Endothelial cell (in vitro differentiated cells): ENCODE data around the gene TPM3. TPM values are rescaled to one million over a fixed set of nuclear protein-coding genes. Genes with fewer than 3 reads are reported as not detected.

Experiments
- DNase-seq: peaks from one replicate; pipeline ENCODE4 v3.0.0; 2021; ENCODE audit warnings: low spot score
- H3K27ac Mint-ChIP-seq: one replicate; pipeline ENCODE4 v1.8.0; 2021; ENCODE audit warnings: mixed read lengths, inconsistent platforms; ENCODE audit not compliant: unreplicated experiment
- H3K27me3 Mint-ChIP-seq: one replicate; pipeline ENCODE4 v1.8.0; 2021; ENCODE audit warnings: mild to moderate bottlenecking, moderate library complexity, mixed read lengths, inconsistent platforms; ENCODE audit not compliant: unreplicated experiment
- H3K36me3 Mint-ChIP-seq: one replicate; pipeline ENCODE4 v1.8.0; 2021; ENCODE audit warnings: mild to moderate bottlenecking, low read depth, mixed read lengths, inconsistent platforms; ENCODE audit not compliant: unreplicated experiment
- H3K4me1 Mint-ChIP-seq: one replicate; pipeline ENCODE4 v1.8.0; 2021; ENCODE audit warnings: mild to moderate bottlenecking, mixed read lengths, inconsistent platforms; ENCODE audit not compliant: unreplicated experiment
- H3K4me3 Mint-ChIP-seq: one replicate; pipeline ENCODE4 v1.8.0; 2021; ENCODE audit warnings: mild to moderate bottlenecking, mixed read lengths, inconsistent platforms; ENCODE audit not compliant: unreplicated experiment
- H3K9me3 Mint-ChIP-seq: one replicate; pipeline ENCODE4 v1.8.0; 2021; ENCODE audit warnings: mixed read lengths, inconsistent platforms; ENCODE audit not compliant: unreplicated experiment
- total RNA-seq: library from RNA; stranded (reverse); fragmentation: NEBNext Ultra II Directional; extraction: Animal tissue kit (Norgen Biotek cat#: 25700); gene quantifications from one replicate; pipeline ENCODE4 v1.2.1, GENCODE V29; 2021; ENCODE audit not compliant: unreplicated experiment
- TF ChIP-seq, protein P1 (sequence below): fragments of 200-600 bp; sonication (generic); IDR thresholded peaks from one replicate; pipeline ENCODE4 v1.5.0; 2021; ENCODE audit warnings: antibody characterized with exemption; ENCODE audit not compliant: unreplicated experiment

TPM3 gene
- total RNA-seq, 1 donor from 2014 or later, result 689 TPM

- Mint-ChIP-seq H3K9me3 (no peaks in the 10 kb centered on the region), H3K4me1 (peaks cover 14% of the 10 kb centered on the region), H3K4me3 (no peak overlapping the region), H3K27me3 (peaks cover 7% of the 10 kb centered on the region), H3K36me3 (peaks cover 3% of the 10 kb centered on the region), H3K27ac (no peak overlapping the region)
- DNase-seq, result no peak
- TF ChIP-seq, protein P1, sequence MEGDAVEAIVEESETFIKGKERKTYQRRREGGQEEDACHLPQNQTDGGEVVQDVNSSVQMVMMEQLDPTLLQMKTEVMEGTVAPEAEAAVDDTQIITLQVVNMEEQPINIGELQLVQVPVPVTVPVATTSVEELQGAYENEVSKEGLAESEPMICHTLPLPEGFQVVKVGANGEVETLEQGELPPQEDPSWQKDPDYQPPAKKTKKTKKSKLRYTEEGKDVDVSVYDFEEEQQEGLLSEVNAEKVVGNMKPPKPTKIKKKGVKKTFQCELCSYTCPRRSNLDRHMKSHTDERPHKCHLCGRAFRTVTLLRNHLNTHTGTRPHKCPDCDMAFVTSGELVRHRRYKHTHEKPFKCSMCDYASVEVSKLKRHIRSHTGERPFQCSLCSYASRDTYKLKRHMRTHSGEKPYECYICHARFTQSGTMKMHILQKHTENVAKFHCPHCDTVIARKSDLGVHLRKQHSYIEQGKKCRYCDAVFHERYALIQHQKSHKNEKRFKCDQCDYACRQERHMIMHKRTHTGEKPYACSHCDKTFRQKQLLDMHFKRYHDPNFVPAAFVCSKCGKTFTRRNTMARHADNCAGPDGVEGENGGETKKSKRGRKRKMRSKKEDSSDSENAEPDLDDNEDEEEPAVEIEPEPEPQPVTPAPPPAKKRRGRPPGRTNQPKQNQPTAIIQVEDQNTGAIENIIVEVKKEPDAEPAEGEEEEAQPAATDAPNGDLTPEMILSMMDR, result no peak
These were observed 1.9 kb upstream of the TPM3 start for GRCh38 chr1:154193821-154194220.

DNA sequence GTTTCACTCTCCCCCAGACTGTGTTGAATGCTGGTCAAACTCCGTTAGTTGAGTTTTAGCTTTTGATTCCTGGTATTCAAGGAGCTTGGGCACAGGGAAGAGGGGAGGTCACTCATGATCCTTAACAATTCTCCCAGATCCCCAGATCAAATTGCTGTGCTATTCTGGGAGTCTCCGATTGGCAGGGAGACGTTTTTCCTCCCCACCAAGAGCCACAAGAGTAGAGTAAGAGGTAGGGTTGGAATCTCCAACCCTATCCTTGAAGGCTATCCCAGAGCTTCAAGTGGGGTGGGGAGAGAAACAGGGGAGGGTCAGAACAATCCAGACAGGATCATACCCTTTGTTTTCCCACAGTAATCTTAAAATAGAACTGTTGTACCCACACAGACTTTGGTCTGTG is 576 bp upstream of the TPM3 start:
- Mint-ChIP-seq H3K36me3 (peaks cover 3% of the 10 kb centered on the region), H3K4me3 (peak overlapping the region; percentile 74), H3K4me1 (peaks cover 14% of the 10 kb centered on the region), H3K27ac (peak overlapping the region; percentile 85), H3K27me3 (peaks cover 7% of the 10 kb centered on the region), H3K9me3 (no peaks in the 10 kb centered on the region)
- no peak for DNase-seq
- TF ChIP-seq, protein P1, result no peak

DNA sequence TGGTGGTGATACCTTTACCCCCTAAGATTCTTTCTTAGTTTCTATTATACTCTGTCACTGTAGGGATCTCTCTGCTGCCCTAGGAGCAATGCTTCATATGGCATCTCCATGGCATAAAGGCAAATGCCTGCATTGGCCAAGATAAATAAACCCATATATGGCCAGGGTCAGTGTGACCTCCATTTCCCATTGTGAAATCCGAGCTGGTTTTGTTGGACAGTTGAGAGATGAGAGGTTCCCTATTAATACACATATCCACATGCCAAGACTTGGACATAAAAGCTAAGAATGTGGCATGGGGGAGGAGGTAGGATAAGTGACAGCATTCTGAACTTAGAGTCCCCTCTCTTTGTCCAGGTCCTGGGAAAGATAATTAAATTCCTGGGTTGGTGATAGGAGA is 1.4 kb downstream of the TPM3 start:
- Mint-ChIP-seq H3K27me3 (peaks cover 9% of the 10 kb centered on the region), H3K4me3 (no peak overlapping the region), H3K27ac (no peak overlapping the region), H3K9me3 (no peaks in the 10 kb centered on the region), H3K36me3 (peaks cover 3% of the 10 kb centered on the region), H3K4me1 (peaks cover 17% of the 10 kb centered on the region)
- DNase-seq, result no peak
- TF ChIP-seq, protein P1, result no peak

- H3K36me3 Mint-ChIP-seq, result peaks cover 10% of the 10 kb centered on the region
- H3K4me1 Mint-ChIP-seq, result peaks cover 22% of the 10 kb centered on the region
- H3K27me3 Mint-ChIP-seq, result peaks cover 11% of the 10 kb centered on the region
- peak overlapping the region; percentile 34 for H3K27ac Mint-ChIP-seq
- TF ChIP-seq, protein P1, result no peak
- DNase-seq, result no peak
- H3K4me3 Mint-ChIP-seq, result no peak overlapping the region
- no peaks in the 10 kb centered on the region for H3K9me3 Mint-ChIP-seq
These were observed 4.9 kb downstream of the TPM3 start for GRCh38 chr1:154186852-154187501.

DNA sequence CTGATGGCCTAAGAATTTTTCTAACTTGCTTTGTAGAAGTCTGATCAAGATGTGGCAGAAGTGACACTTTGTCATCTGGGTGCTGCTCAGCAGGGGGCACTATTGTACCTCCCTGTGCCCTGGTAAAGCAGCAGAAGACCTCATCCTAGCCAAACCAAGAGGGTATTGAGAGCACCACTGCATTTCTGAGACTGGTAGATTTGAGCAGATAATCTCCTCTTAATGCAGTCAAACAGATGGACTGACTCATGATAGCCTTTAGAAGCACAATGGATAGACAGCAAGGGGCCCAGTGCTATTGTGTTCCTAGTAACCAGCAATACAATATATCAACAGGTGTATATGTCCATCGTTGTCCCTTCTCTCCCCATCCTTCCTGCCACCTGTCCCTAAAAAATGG is 5.7 kb downstream of the TPM3 start:
- peak; percentile 70 for DNase-seq
- Mint-ChIP-seq H3K4me1 (peaks cover 23% of the 10 kb centered on the region), H3K9me3 (no peaks in the 10 kb centered on the region), H3K27me3 (peaks cover 13% of the 10 kb centered on the region), H3K27ac (peak overlapping the region; percentile 43), H3K36me3 (peaks cover 16% of the 10 kb centered on the region), H3K4me3 (no peak overlapping the region)
- TF ChIP-seq, protein P1, result peak; percentile 60
